Measurements from ENCODE around the gene TMEM119.

The TMEM119 gene

DNA sequence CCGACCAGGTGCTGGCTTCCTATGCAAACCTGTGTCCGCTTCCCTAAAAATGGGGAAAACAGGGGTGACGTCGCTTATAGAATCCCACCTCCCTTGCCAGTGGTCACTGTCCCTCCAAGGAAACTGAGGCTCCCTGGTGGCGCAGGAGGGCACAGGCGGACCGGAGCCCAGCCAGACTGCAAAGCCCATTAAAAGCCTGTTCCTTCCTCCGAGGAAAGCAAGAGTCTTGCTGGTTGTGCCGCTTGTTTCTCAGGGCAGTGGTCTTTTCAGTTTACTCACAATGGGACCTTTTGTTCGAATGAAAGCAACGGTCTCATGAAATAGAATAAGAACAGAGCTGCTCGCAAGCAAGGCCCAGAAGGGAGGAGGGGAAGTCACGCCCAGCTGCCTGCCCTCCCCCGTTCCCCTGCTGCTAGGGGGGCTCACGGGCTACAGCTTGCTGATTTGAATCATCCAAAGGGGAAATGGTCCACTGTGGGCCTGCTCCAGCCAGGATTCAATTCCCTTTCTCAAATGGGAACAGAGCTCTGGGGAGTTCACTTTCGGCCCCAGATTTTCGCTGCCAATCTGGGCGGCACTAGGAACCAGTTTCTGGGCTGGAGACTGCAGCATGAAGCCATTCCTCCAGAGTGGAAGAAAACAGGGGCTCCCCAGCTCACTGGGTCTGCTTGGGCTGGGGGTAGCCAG, 40.4 kb upstream of the TMEM119 start:
- H3K4me3 ChIP-seq (ENCODE audit: control insufficient read depth, low read depth, low read length), result no peak overlapping the region
- TF ChIP-seq, protein P1, sequence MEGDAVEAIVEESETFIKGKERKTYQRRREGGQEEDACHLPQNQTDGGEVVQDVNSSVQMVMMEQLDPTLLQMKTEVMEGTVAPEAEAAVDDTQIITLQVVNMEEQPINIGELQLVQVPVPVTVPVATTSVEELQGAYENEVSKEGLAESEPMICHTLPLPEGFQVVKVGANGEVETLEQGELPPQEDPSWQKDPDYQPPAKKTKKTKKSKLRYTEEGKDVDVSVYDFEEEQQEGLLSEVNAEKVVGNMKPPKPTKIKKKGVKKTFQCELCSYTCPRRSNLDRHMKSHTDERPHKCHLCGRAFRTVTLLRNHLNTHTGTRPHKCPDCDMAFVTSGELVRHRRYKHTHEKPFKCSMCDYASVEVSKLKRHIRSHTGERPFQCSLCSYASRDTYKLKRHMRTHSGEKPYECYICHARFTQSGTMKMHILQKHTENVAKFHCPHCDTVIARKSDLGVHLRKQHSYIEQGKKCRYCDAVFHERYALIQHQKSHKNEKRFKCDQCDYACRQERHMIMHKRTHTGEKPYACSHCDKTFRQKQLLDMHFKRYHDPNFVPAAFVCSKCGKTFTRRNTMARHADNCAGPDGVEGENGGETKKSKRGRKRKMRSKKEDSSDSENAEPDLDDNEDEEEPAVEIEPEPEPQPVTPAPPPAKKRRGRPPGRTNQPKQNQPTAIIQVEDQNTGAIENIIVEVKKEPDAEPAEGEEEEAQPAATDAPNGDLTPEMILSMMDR (conservative IDR thresholded peaks at IDR 0.05; ENCODE audit: control insufficient read depth, insufficient read depth, low read depth, low read length), result no peak
- no peak for DNase-seq (ENCODE audit: low read depth)

- DNase-seq (ENCODE audit: low read depth), result no peak
- H3K4me3 ChIP-seq (ENCODE audit: control insufficient read depth, low read depth, low read length), result no peak overlapping the region
- TF ChIP-seq, protein P1 (conservative IDR thresholded peaks at IDR 0.05; ENCODE audit: control insufficient read depth, insufficient read depth, low read depth, low read length), result no peak
Measured at GRCh38 chr12:108637222-108637971, 39.5 kb upstream of the TMEM119 start.

DNA sequence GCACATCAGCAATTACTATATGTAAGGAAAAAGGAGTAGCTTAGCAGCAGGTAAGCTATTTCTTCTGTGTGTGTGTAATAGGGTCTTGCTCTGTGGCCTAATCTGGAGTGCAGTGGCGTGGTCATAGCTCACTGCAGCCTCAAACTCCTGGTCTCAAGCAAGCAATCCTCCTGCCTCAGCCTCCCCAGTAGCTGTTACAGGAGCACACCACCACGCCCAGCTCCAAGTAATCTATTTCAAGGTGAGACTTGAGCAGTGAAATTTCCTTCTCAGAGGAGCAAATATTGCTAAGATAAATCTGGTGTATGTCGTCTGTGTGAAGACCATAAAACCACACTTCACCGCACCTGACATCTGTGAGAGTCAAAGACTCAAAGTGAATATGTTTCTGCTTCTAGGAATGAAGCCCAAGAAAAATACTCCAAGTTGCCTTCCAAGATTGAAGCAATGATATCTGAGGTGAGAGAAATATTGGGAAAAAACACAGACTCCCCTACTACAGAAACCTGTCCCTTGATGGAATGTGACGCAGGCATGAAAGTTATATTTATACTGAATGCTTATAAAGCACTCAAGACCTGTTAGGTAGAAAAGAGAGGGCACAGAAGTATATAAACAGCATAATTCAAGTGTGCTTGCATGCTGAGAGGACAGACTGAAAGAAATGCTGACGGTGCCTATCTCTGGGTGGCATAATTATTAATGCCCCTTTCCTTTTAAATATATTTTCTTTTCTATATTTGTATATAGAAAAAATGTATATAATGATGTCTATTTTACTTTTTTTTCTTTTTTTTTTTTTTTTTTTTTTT, 38.3 kb upstream of the TMEM119 start:
- no peak overlapping the region for H3K4me3 ChIP-seq (ENCODE audit: control insufficient read depth, low read depth, low read length)
- no peak for DNase-seq (ENCODE audit: low read depth)
- TF ChIP-seq, protein P1 (conservative IDR thresholded peaks at IDR 0.05; ENCODE audit: control insufficient read depth, insufficient read depth, low read depth, low read length), result no peak

DNA sequence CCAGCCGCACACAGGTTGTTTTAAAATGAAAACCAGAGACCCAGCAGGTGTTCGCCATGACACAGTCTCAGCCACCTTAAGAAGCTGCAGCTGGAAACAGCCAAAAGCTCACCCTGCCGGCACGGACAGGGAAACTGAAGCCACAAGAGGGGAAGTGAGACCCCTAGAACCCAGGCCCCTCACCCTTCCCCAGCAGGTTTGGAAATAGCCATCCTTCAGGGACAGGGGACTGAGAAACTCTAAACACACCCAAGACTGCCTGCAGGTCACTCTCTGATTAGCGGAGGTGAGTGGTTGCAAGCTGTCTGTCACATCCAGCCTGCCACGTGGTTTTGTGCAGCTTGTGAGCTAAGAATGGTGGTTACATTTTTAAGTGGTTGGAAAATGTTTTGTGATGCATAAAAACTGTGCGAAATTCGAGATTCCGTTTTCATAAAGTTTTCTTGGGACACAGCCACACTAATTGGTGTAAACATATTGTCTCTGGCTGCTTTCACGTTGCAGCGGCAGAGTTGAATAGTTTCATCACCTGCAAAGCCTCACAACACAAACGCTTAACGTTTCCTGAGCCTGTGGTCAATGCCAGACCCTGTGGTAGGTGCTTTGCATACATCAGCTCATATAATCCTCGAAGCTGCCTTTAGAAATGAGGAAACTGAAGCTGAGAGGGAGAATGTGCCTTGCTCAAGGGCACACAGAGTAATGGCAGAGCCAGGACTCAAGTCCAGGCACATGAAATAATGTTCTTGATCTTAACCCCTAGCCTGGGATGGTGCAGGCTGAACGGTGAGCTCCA, 37.5 kb upstream of the TMEM119 start:
- DNase-seq (ENCODE audit: low read depth), result no peak
- TF ChIP-seq, protein P1 (conservative IDR thresholded peaks at IDR 0.05; ENCODE audit: control insufficient read depth, insufficient read depth, low read depth, low read length), result no peak
- H3K4me3 ChIP-seq (ENCODE audit: control insufficient read depth, low read depth, low read length), result no peak overlapping the region

- DNase-seq (ENCODE audit: low read depth), result no peak
- TF ChIP-seq, protein P1 (conservative IDR thresholded peaks at IDR 0.05; ENCODE audit: control insufficient read depth, insufficient read depth, low read depth, low read length), result no peak
- H3K4me3 ChIP-seq (ENCODE audit: control insufficient read depth, low read depth, low read length), result no peak overlapping the region
Measured at GRCh38 chr12:108634341-108634751, 36.5 kb upstream of the TMEM119 start.

Measured in fibroblast of mammary gland (primary cell).